ENCODE results near the gene NCAM1.

Gene NCAM1

DNA sequence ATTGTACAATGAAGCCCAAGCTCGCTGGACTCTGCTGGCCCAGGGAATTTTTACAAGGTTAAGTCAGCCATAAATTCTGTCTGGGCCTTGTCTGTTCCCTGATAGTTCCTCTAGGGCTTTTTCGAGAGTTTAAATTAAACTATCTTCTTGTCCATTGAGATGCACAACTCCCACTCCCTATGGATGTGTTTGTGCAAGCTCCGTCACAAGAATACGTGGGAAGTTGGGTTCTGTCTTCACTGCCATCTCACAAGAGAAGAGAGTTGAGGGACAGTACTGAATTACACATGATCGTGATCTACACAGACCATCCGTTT lies 199.5 kb downstream of the NCAM1 start:
- Histone ChIP-seq H3K27me3 (no peaks in the 10 kb centered on the region), H3K9ac (no peak overlapping the region), H3K4me1 (peaks cover 7% of the 10 kb centered on the region; the same call in 1 of the 2 replicates), H3K36me3 (no peaks in the 10 kb centered on the region), H3K4me3 (no peak overlapping the region), H3K27ac (no peak overlapping the region), H3K9me3 (no peaks in the 10 kb centered on the region), H4K20me1 (no peaks in the 10 kb centered on the region), H3K4me2 (no peak overlapping the region)
- TF ChIP-seq Cebpa-rat (IDR thresholded peaks at IDR 0.05) = no peak

DNA sequence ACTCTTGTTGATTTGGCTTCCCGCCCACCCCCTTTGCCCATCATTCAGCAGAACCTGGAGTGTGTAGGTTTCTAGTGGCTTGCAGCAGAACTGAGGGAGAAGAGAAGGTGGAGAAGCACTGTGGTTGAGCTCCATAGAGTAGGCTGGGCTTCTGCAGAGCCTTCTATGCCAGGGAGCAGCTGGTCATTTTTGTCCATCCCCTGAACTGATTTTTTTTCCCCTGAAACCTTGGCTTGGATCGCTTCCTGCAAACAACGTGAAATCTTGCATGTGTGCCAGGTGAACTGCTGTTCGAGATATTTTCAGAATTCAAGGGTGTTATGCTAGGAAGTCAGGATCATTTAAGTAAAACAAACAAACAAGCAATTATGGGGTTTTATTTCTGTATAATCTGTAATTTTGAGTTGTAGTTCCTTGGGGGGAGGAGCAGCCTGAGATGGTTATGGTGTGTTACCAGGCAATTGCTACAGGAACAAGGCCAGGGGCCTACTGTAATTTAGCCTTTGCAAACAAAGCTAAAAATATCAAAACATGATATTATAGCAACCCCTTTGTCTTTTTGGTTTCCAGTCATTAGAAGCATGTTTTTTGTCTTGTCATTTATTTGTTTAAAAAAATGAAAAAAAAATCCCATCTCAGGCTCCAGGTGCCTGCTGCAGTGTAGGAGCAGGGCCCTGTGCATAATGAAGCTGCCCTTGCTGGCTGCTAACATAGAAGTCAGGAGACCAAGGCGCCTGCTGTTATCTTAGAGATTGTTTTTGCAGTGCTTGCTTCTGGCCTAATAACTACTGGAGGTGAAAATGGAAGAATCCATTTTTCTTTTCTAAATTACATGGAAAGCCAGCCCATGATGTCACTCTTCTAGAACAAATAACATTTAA lies 200.7 kb downstream of the NCAM1 start:
- H3K36me3 ChIP-seq = no peaks in the 10 kb centered on the region
- H4K20me1 ChIP-seq = no peaks in the 10 kb centered on the region
- H3K4me3 ChIP-seq = no peak overlapping the region
- H3K27me3 ChIP-seq = no peaks in the 10 kb centered on the region
- no peak overlapping the region for H3K27ac ChIP-seq
- H3K9me3 ChIP-seq = no peaks in the 10 kb centered on the region
- H3K4me1 ChIP-seq = peaks cover 7% of the 10 kb centered on the region; the same call in 1 of the 2 replicates
- no peak overlapping the region for H3K9ac ChIP-seq
- TF ChIP-seq Cebpa-rat (IDR thresholded peaks at IDR 0.05) = no peak
- H3K4me2 ChIP-seq = no peak overlapping the region

DNA sequence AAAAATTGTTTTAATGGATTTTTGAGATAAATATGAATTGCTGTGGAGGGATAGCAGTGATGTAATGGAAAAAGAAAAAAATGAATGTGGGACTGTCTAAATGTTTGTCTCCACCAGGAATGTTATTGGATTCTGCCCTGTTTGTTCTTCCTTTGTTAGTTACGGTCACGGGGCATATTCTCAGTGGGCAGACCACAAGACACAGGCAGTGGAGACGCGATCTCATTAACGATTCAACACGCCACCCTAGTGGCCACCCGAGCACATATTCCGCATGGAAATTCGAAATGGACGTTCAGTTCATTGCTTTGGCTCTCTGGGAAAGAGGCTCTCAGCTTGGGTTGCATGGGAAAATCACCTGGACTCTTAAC lies 201.4 kb downstream of the NCAM1 start:
- Histone ChIP-seq H3K4me3 (no peak overlapping the region), H3K9me3 (no peaks in the 10 kb centered on the region)

GRCh38 chr11:113163291-113164030 lies 202.2 kb downstream of the NCAM1 start:
- H3K9ac ChIP-seq = no peak overlapping the region
- TF ChIP-seq Cebpa-rat (IDR thresholded peaks at IDR 0.05) = no peak
- H3K9me3 ChIP-seq = no peaks in the 10 kb centered on the region
- no peak overlapping the region for H3K4me2 ChIP-seq
- H3K27me3 ChIP-seq = no peaks in the 10 kb centered on the region
- peaks cover 7% of the 10 kb centered on the region; the same call in 1 of the 2 replicates for H3K4me1 ChIP-seq
- H3K27ac ChIP-seq = no peak overlapping the region
- H3K4me3 ChIP-seq = no peak overlapping the region
- no peaks in the 10 kb centered on the region for H3K36me3 ChIP-seq
- no peaks in the 10 kb centered on the region for H4K20me1 ChIP-seq

More for the DNA sequence above, 201.4 kb downstream of the NCAM1 start:
- H3K4me1 ChIP-seq = peaks cover 7% of the 10 kb centered on the region; the same call in 1 of the 2 replicates
- H3K27me3 ChIP-seq = no peaks in the 10 kb centered on the region
- no peak overlapping the region for H3K27ac ChIP-seq
- H4K20me1 ChIP-seq = no peaks in the 10 kb centered on the region
- H3K9ac ChIP-seq = no peak overlapping the region
- TF ChIP-seq Cebpa-rat (IDR thresholded peaks at IDR 0.05) = no peak
- H3K4me2 ChIP-seq = no peak overlapping the region
- no peaks in the 10 kb centered on the region for H3K36me3 ChIP-seq

GRCh38 chr11:113166280-113166679 lies 205.1 kb downstream of the NCAM1 start:
- Histone ChIP-seq H3K4me1 (peaks cover 7% of the 10 kb centered on the region; the same call in 1 of the 2 replicates), H3K36me3 (no peaks in the 10 kb centered on the region), H3K4me3 (no peak overlapping the region), H3K27ac (no peak overlapping the region), H3K27me3 (no peaks in the 10 kb centered on the region), H3K9ac (no peak overlapping the region), H3K4me2 (no peak overlapping the region), H3K9me3 (no peaks in the 10 kb centered on the region), H4K20me1 (no peaks in the 10 kb centered on the region)
- no peak for TF ChIP-seq Cebpa-rat (IDR thresholded peaks at IDR 0.05)

DNA sequence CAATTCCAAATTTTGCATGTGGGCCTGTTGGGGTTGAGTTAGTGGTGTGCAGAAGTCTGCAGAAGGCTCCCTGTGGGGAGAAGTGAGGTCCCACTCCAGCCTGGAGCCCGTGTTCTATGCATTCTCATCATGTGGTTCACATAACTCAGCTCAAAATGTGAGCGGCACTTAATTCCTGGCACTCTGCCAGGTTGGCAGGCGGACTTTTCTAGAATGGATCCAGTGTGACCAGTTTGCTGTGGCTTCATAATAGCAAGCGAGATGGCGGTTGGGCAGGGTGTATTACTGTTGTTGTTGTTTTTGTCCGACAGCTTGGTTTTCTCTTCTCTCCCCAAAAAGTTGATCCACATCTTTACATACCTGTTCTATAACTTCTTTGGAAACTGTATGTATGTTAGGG lies 206.4 kb downstream of the NCAM1 start:
- no peaks in the 10 kb centered on the region for H3K27me3 ChIP-seq
- H3K4me2 ChIP-seq = no peak overlapping the region
- no peak overlapping the region for H3K9ac ChIP-seq
- TF ChIP-seq Cebpa-rat (IDR thresholded peaks at IDR 0.05) = no peak
- peaks cover 7% of the 10 kb centered on the region; the same call in 1 of the 2 replicates for H3K4me1 ChIP-seq
- H3K9me3 ChIP-seq = no peaks in the 10 kb centered on the region
- H4K20me1 ChIP-seq = no peaks in the 10 kb centered on the region
- no peak overlapping the region for H3K4me3 ChIP-seq
- no peak overlapping the region for H3K27ac ChIP-seq
- no peaks in the 10 kb centered on the region for H3K36me3 ChIP-seq

DNA sequence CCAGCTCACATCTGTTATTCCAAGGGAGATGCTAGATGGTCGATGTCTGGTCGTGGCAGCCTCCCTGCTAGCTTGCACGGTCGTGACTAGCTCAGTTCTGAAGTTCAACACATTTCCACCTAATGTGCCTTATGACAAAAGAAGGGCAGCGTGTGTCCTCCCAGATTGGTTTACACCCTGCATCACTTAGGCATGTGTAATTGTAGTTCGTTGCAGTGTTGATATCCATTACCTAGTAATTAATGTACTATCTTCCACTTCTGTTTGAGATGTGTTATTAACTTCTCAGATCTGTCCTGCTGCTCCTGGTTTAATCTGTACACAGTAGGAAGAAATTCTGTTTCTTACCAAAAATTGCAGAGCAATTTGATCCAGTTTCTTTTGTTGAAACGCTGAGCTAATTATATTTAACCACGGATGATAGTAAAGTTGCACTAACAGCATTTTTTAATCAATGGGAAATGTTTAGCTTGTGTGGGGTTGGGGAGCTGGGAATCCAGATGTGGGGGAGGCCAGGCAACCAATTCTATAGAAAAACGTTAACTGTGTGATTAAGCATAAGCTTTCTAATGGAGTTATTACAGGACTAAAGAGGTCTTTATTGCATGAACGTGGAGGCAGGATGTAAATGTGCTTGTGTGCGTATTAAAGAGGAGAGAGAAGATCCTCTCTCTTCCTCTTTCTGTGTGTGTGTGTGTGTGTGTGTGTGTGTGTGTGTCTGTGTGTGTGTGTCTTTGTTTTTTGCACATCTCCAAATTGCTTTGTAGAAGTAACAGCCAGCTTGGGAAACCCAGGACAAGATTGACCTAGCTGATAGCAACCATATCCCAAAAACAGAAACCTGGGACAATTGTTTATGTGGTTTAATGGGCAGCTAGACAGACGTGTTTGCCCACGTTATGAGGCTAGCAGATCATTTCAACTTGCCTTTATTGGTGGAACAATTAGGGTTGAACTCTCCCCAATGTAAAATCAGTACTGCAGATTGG lies 207.4 kb downstream of the NCAM1 start:
- Histone ChIP-seq H3K27ac (no peak overlapping the region), H3K27me3 (no peaks in the 10 kb centered on the region), H3K36me3 (no peaks in the 10 kb centered on the region), H3K4me3 (no peak overlapping the region), H3K9ac (no peak overlapping the region), H3K4me1 (no peaks in the 10 kb centered on the region), H4K20me1 (no peaks in the 10 kb centered on the region), H3K9me3 (no peaks in the 10 kb centered on the region), H3K4me2 (no peak overlapping the region)
- no peak for TF ChIP-seq Cebpa-rat (IDR thresholded peaks at IDR 0.05)

- TF ChIP-seq Cebpa-rat (IDR thresholded peaks at IDR 0.05) = no peak
- H3K4me2 ChIP-seq = no peak overlapping the region
- no peaks in the 10 kb centered on the region for H3K27me3 ChIP-seq
- H3K36me3 ChIP-seq = no peaks in the 10 kb centered on the region
- no peaks in the 10 kb centered on the region for H3K9me3 ChIP-seq
- H4K20me1 ChIP-seq = no peaks in the 10 kb centered on the region
- H3K4me3 ChIP-seq = no peak overlapping the region
- H3K27ac ChIP-seq = no peak overlapping the region
- H3K4me1 ChIP-seq = no peaks in the 10 kb centered on the region
- H3K9ac ChIP-seq = no peak overlapping the region
Observed at GRCh38 chr11:113172382-113172951, 211.2 kb downstream of the NCAM1 start.

DNA sequence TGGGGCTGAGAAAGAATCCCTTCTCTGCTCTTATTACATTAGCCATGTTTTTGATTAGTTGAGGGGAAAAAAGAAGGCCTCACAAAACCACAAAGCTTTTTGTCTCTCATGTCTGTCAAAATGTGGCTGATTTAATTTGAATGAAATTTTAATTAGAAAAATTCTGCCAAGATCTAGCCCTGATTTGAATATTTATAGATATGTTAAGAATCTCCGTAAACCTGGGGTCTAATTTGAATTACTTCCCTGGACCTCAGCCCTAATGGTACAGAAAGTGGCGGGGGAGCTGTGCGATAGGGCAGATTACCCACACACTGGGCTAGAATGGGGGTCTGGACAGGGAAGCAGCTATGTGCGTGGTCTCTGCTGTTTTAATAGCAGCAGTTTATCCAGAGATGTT lies 211.9 kb downstream of the NCAM1 start:
- H3K9ac ChIP-seq = no peak overlapping the region
- H3K4me1 ChIP-seq = no peaks in the 10 kb centered on the region
- no peak overlapping the region for H3K4me2 ChIP-seq
- no peaks in the 10 kb centered on the region for H3K9me3 ChIP-seq
- H3K36me3 ChIP-seq = no peaks in the 10 kb centered on the region
- no peak for TF ChIP-seq Cebpa-rat (IDR thresholded peaks at IDR 0.05)
- H4K20me1 ChIP-seq = no peaks in the 10 kb centered on the region
- H3K4me3 ChIP-seq = no peak overlapping the region
- no peak overlapping the region for H3K27ac ChIP-seq
- H3K27me3 ChIP-seq = no peaks in the 10 kb centered on the region
